CD4-positive, alpha-beta T cell (primary cell): ENCODE results near the gene P3H2. TPM values are rescaled to one million over a fixed set of nuclear protein-coding genes. Genes with fewer than 3 reads are reported as not detected.
A peak's percentile ranks its signal among the peaks of the same experiment; 100 is the strongest.

Experiments used
- ATAC-seq: fragments of 200-7000 bp; cut with Tn5 transposase; one replicate; pipeline ENCODE4 v1.10.0; 2022; ENCODE audit warnings: mild to moderate bottlenecking; ENCODE audit not compliant: poor library complexity
- CTCF ChIA-PET: fragments of 350-600 bp; sonication (Branson Sonifier 250); formaldehyde crosslinking; loops from one replicate; lab custom pipeline; 2021; ENCODE audit warnings: antibody characterized with exemption, inconsistent platforms; lab: Charles Lee
- POLR2A ChIA-PET: fragments of 350-600 bp; sonication (Branson Sonifier 250); formaldehyde crosslinking; loops from one replicate; lab custom pipeline; 2021; ENCODE audit warnings: antibody characterized with exemption, inconsistent platforms; lab: Charles Lee
- DNase-seq, 14 experiments: peaks; one replicate each; pipeline ENCODE4 v3.0.0-alpha.2; 2013 to 2020; ENCODE audit warnings: mixed read lengths in 2 of 14
- H3K27ac ChIP-seq, 2 donors: one replicate each; pipeline versions ENCODE4 v1.5.1 to v1.7.0; 2013; ENCODE audit warnings: low read length in 2 of 2, low read depth in 1 of 2, mild to moderate bottlenecking in 1 of 2
- H3K27me3 ChIP-seq, 2 experiments: 1 replicate in 1 of 2; 2 replicates in 1 of 2; pipeline versions ENCODE4 v1.6.1 to v1.7.0; 2013; ENCODE audit warnings: low read length in 2 of 2, control low read depth in 1 of 2, mild to moderate bottlenecking in 1 of 2, moderate library complexity in 1 of 2; ENCODE audit not compliant: insufficient read depth in 2 of 2, control insufficient read depth in 1 of 2
- H3K36me3 ChIP-seq: one replicate; pipeline ENCODE4 v1.6.1; 2013; ENCODE audit warnings: low read length, control low read depth; ENCODE audit not compliant: insufficient read depth
- H3K4me1 ChIP-seq: one replicate; pipeline ENCODE4 v1.6.1; 2013; ENCODE audit warnings: low read length, control low read depth; ENCODE audit not compliant: insufficient read depth
- H3K4me3 ChIP-seq: one replicate; pipeline ENCODE4 v1.5.1; 2013; ENCODE audit warnings: mild to moderate bottlenecking, low read length, moderate library complexity
- H3K9me3 ChIP-seq, 2 experiments: 1 replicate in 1 of 2; 2 replicates in 1 of 2; pipeline versions ENCODE4 v1.6.1 to v1.7.0; 2013; ENCODE audit warnings: low read length in 2 of 2, mild to moderate bottlenecking in 2 of 2, control low read depth in 1 of 2, moderate library complexity in 1 of 2; ENCODE audit not compliant: control insufficient read depth in 1 of 2, insufficient read depth in 1 of 2
- H3K27ac Mint-ChIP-seq: one replicate; pipeline ENCODE4 v1.8.0; 2020; ENCODE audit warnings: mixed read lengths
- H3K27me3 Mint-ChIP-seq: one replicate; pipeline ENCODE4 v1.8.0; 2021; ENCODE audit warnings: mixed read lengths
- H3K36me3 Mint-ChIP-seq: one replicate; pipeline ENCODE4 v1.8.0; 2021; ENCODE audit warnings: low read depth, mixed read lengths
- H3K4me1 Mint-ChIP-seq: one replicate; pipeline ENCODE4 v1.8.0; 2021; ENCODE audit warnings: low read depth, mixed read lengths
- H3K4me3 Mint-ChIP-seq: one replicate; pipeline ENCODE4 v1.8.0; 2020; ENCODE audit warnings: mild to moderate bottlenecking, mixed read lengths
- H3K9me3 Mint-ChIP-seq: one replicate; pipeline ENCODE4 v1.8.0; 2020; ENCODE audit warnings: mixed read lengths
- intact Hi-C, 2 experiments: fragments of 100-400 bp; cut with DNase I in 1 of 2; cut with micrococcal nuclease in 1 of 2; formaldehyde crosslinking; loops; one replicate each; pipeline versions ENCODE4 v1.15.1 to v1.9.0; 2023 to 2025; cut with DNase I, micrococcal nuclease
- total RNA-seq, 174 experiments: library from RNA in 2 of 174; stranded (reverse) in 2 of 174; gene quantifications; one replicate each; pipeline ENCODE4 v1.2.3 and lab custom pipeline; 2021 to 2026
- TF ChIP-seq, protein P1 (sequence below): fragments of 200-600 bp; IDR thresholded peaks from one replicate; pipeline ENCODE4 v1.8.0; 2022; ENCODE audit warnings: antibody characterized with exemption, mild to moderate bottlenecking

P3H2 gene
- total RNA-seq, 2 experiments from 2014 or later = not detected

- Histone ChIP-seq H3K27me3 (no peaks in the 10 kb centered on the region), H3K27ac (no peak overlapping the region), H3K4me3 (no peak overlapping the region), H3K9me3 (no peaks in the 10 kb centered on the region), H3K36me3 (no peaks in the 10 kb centered on the region), H3K4me1 (no peaks in the 10 kb centered on the region)
- POLR2A ChIA-PET = no interaction called here
- H3K27me3 Mint-ChIP-seq = no peaks in the 10 kb centered on the region
- CTCF ChIA-PET = no interaction called here
- DNase-seq (no peak), ATAC-seq (no peak)
- TF ChIP-seq, protein P1, sequence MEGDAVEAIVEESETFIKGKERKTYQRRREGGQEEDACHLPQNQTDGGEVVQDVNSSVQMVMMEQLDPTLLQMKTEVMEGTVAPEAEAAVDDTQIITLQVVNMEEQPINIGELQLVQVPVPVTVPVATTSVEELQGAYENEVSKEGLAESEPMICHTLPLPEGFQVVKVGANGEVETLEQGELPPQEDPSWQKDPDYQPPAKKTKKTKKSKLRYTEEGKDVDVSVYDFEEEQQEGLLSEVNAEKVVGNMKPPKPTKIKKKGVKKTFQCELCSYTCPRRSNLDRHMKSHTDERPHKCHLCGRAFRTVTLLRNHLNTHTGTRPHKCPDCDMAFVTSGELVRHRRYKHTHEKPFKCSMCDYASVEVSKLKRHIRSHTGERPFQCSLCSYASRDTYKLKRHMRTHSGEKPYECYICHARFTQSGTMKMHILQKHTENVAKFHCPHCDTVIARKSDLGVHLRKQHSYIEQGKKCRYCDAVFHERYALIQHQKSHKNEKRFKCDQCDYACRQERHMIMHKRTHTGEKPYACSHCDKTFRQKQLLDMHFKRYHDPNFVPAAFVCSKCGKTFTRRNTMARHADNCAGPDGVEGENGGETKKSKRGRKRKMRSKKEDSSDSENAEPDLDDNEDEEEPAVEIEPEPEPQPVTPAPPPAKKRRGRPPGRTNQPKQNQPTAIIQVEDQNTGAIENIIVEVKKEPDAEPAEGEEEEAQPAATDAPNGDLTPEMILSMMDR = no peak
- H3K27ac Mint-ChIP-seq = no peak overlapping the region
- H3K9me3 Mint-ChIP-seq = no peaks in the 10 kb centered on the region
- intact Hi-C loops = no loop called here
- H3K36me3 Mint-ChIP-seq = no peaks in the 10 kb centered on the region
- H3K4me3 Mint-ChIP-seq = no peak overlapping the region
- peaks cover 7% of the 10 kb centered on the region for H3K4me1 Mint-ChIP-seq
These were observed 171.1 kb downstream of the P3H2 start for GRCh38 chr3:189949580-189949979.

DNA sequence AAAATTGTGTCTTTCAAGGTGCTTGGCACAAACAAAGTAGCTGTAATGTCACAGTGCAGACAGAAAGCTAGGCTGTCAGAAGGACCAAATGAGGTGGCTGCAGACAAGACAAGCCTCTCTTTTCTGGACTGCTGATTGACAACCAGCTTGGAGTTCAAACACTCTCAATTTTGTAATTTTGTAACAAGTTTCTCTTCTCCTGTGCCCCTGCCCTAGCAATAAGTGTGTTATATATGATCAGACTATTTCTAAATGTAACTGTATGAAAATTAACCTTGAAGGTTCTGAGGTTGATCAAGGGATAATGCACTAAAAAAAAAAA lies 172.0 kb downstream of the P3H2 start:
- ATAC-seq = no peak
- POLR2A ChIA-PET = interaction anchor here (0.8 kb wide), 1 partner anchor 676 kb away, joined by 8 read pairs; no protein-coding TSS in a partner anchor

GRCh38 chr3:189947948-189948723 lies 172.6 kb downstream of the P3H2 start:
- Histone ChIP-seq H3K27ac (no peak overlapping the region), H3K9me3 (no peaks in the 10 kb centered on the region), H3K36me3 (no peaks in the 10 kb centered on the region), H3K4me3 (no peak overlapping the region), H3K4me1 (no peaks in the 10 kb centered on the region), H3K27me3 (no peaks in the 10 kb centered on the region)
- no peak for ATAC-seq
- CTCF ChIA-PET = interaction anchor here (0.8 to 1.2 kb wide), 3 partner anchors 13 to 148 kb away, joined by 3 read pairs; no protein-coding TSS in a partner anchor
- peak in 3 of 14 experiments; percentile 23 to 28 (median 26) for DNase-seq
- H3K27me3 Mint-ChIP-seq = no peaks in the 10 kb centered on the region
- intact Hi-C loops = loop anchor here (1.0 to 2.0 kb wide), 2 partner anchors 676 to 677 kb away; no protein-coding TSS in a partner anchor
- no peaks in the 10 kb centered on the region for H3K9me3 Mint-ChIP-seq
- H3K4me1 Mint-ChIP-seq = peaks cover 7% of the 10 kb centered on the region
- no peak overlapping the region for H3K4me3 Mint-ChIP-seq
- POLR2A ChIA-PET = interaction anchor here (0.8 kb wide), 1 partner anchor 675 kb away, joined by 8 read pairs; no protein-coding TSS in a partner anchor
- H3K27ac Mint-ChIP-seq = no peak overlapping the region
- H3K36me3 Mint-ChIP-seq = no peaks in the 10 kb centered on the region
- TF ChIP-seq, protein P1 = peak; percentile 47

More for the DNA sequence above, 172.0 kb downstream of the P3H2 start:
- Histone ChIP-seq H3K4me3 (no peak overlapping the region), H3K4me1 (no peaks in the 10 kb centered on the region), H3K27me3 (no peaks in the 10 kb centered on the region), H3K36me3 (no peaks in the 10 kb centered on the region), H3K27ac (no peak overlapping the region), H3K9me3 (no peaks in the 10 kb centered on the region)
- Mint-ChIP-seq H3K27ac (no peak overlapping the region), H3K4me1 (peaks cover 7% of the 10 kb centered on the region), H3K4me3 (no peak overlapping the region), H3K27me3 (no peaks in the 10 kb centered on the region), H3K9me3 (no peaks in the 10 kb centered on the region), H3K36me3 (no peaks in the 10 kb centered on the region)
- no peak for DNase-seq
- TF ChIP-seq, protein P1 = no peak
- CTCF ChIA-PET = interaction anchor here (1.0 kb wide), 1 partner anchor 12 kb away, joined by 3 read pairs; no protein-coding TSS in a partner anchor
- intact Hi-C loops = loop anchor here in 1 of 2 experiments (1.0 kb wide), 1 partner anchor 676 kb away; no protein-coding TSS in a partner anchor
